ENCODE data around the gene SEC14L5.

DNA sequence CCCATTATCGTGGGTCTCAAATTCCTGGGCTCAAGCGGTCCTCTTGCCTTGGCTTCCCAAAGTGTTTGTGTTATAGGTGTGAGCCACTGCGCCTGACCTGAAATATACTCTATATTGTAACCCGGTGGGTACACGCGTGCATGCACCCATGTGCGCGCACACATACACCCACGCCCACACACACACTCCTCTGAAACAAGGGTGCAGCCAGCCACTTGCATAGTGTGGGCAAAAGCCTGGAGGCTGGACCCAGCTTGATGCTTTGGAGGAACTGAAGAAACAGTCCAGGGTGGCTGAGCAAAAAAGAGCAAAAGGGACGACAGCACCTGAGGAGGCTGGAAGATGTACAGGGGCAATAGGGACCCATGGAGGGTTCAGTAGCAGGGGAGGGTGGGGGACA, 45.7 kb downstream of the SEC14L5 start:
- no peak for TF ChIP-seq TSHZ1 (tag by site-specific recombination; IDR thresholded peaks at IDR 0.05; ENCODE audit: borderline replicate concordance)
- no peak for TF ChIP-seq SETDB1 (IDR thresholded peaks at IDR 0.05; ENCODE audit: insufficient read length, low read length)
- no peak for TF ChIP-seq CTCF (tag by site-specific recombination; IDR thresholded peaks at IDR 0.05)
- no peak for TF ChIP-seq ZFP37 (tag by site-specific recombination; IDR thresholded peaks at IDR 0.05)
- TF ChIP-seq ZNF558 (tag by site-specific recombination; IDR thresholded peaks at IDR 0.05): no peak
- no peak for TF ChIP-seq ZNF239 (tag by site-specific recombination; IDR thresholded peaks at IDR 0.05)
- TF ChIP-seq ZNF510 (tag by site-specific recombination; IDR thresholded peaks at IDR 0.05; ENCODE audit: insufficient replicate concordance): no peak
- TF ChIP-seq ZNF112 (tag by site-specific recombination; IDR thresholded peaks at IDR 0.05): no peak
- no peak for TF ChIP-seq ZNF677 (tag by site-specific recombination; IDR thresholded peaks at IDR 0.05)
- no peak for TF ChIP-seq ZNF658 (tag by site-specific recombination; IDR thresholded peaks at IDR 0.05)

Data from HEK293 (cell line).